ENCODE measurements around the gene CARS1. TPM values are rescaled to one million over a fixed set of nuclear protein-coding genes. Genes with fewer than 3 reads are reported as not detected.

The CARS1 gene
- total RNA-seq = 17.8 TPM

GRCh38 chr11:3057069-3057963 lies at the start of gene CARS1:
TSS of gene CARS1 (minus strand) at chr11:3057423. CDS start at chr11:3057367, 56 bp downstream.
- Histone ChIP-seq H3K4me3 (ENCODE audit: low read length) (peak within 1 kb of the TSS; percentile 82), H3K27me3 (ENCODE audit: insufficient read depth, low read length) (no peaks in the 10 kb centered on the region), H3K9me3 (ENCODE audit: low read depth, low read length) (no peaks in the 10 kb centered on the region), H3K4me1 (ENCODE audit: insufficient read depth, low read length) (peaks cover 29% of the 10 kb centered on the region)

GRCh38 chr11:3105791-3106735 lies 48.8 kb upstream of the CARS1 start:
- Histone ChIP-seq H3K4me3 (ENCODE audit: low read length) (no peak overlapping the region), H3K9me3 (ENCODE audit: low read depth, low read length) (no peaks in the 10 kb centered on the region), H3K27me3 (ENCODE audit: insufficient read depth, low read length) (no peaks in the 10 kb centered on the region), H3K4me1 (ENCODE audit: insufficient read depth, low read length) (peaks cover 14% of the 10 kb centered on the region)

- Histone ChIP-seq H3K9me3 (ENCODE audit: low read depth, low read length) (no peaks in the 10 kb centered on the region), H3K4me1 (ENCODE audit: insufficient read depth, low read length) (peaks cover 14% of the 10 kb centered on the region), H3K4me3 (ENCODE audit: low read length) (no peak overlapping the region), H3K27me3 (ENCODE audit: insufficient read depth, low read length) (no peaks in the 10 kb centered on the region)
These were observed 48.0 kb upstream of the CARS1 start for GRCh38 chr11:3104961-3105790.

GRCh38 chr11:3104051-3104714 lies 47.0 kb upstream of the CARS1 start:
- Histone ChIP-seq H3K9me3 (ENCODE audit: low read depth, low read length) (no peaks in the 10 kb centered on the region), H3K4me1 (ENCODE audit: insufficient read depth, low read length) (peaks cover 17% of the 10 kb centered on the region), H3K4me3 (ENCODE audit: low read length) (no peak overlapping the region), H3K27me3 (ENCODE audit: insufficient read depth, low read length) (no peaks in the 10 kb centered on the region)

- no peaks in the 10 kb centered on the region for H3K9me3 ChIP-seq (ENCODE audit: low read depth, low read length)
- no peaks in the 10 kb centered on the region for H3K27me3 ChIP-seq (ENCODE audit: insufficient read depth, low read length)
- H3K4me1 ChIP-seq (ENCODE audit: insufficient read depth, low read length) = peaks cover 24% of the 10 kb centered on the region
- H3K4me3 ChIP-seq (ENCODE audit: low read length) = no peak overlapping the region
These were observed 45.9 kb upstream of the CARS1 start for GRCh38 chr11:3103076-3103475.

GRCh38 chr11:3102641-3102921 lies 45.4 kb upstream of the CARS1 start:
- no peaks in the 10 kb centered on the region for H3K9me3 ChIP-seq (ENCODE audit: low read depth, low read length)
- H3K4me1 ChIP-seq (ENCODE audit: insufficient read depth, low read length) = peaks cover 24% of the 10 kb centered on the region
- no peaks in the 10 kb centered on the region for H3K27me3 ChIP-seq (ENCODE audit: insufficient read depth, low read length)
- H3K4me3 ChIP-seq (ENCODE audit: low read length) = no peak overlapping the region

- H3K4me3 ChIP-seq (ENCODE audit: low read length) = no peak overlapping the region
- peaks cover 24% of the 10 kb centered on the region for H3K4me1 ChIP-seq (ENCODE audit: insufficient read depth, low read length)
- no peaks in the 10 kb centered on the region for H3K27me3 ChIP-seq (ENCODE audit: insufficient read depth, low read length)
- no peaks in the 10 kb centered on the region for H3K9me3 ChIP-seq (ENCODE audit: low read depth, low read length)
These were observed 44.9 kb upstream of the CARS1 start for GRCh38 chr11:3101921-3102640.

GRCh38 chr11:3099178-3099577 lies 42.0 kb upstream of the CARS1 start:
- no peak overlapping the region for H3K4me3 ChIP-seq (ENCODE audit: low read length)
- peaks cover 24% of the 10 kb centered on the region for H3K4me1 ChIP-seq (ENCODE audit: insufficient read depth, low read length)
- no peaks in the 10 kb centered on the region for H3K9me3 ChIP-seq (ENCODE audit: low read depth, low read length)
- no peaks in the 10 kb centered on the region for H3K27me3 ChIP-seq (ENCODE audit: insufficient read depth, low read length)

- Histone ChIP-seq H3K27me3 (ENCODE audit: insufficient read depth, low read length) (no peaks in the 10 kb centered on the region), H3K4me3 (ENCODE audit: low read length) (no peak overlapping the region), H3K4me1 (ENCODE audit: insufficient read depth, low read length) (peaks cover 24% of the 10 kb centered on the region), H3K9me3 (ENCODE audit: low read depth, low read length) (no peaks in the 10 kb centered on the region)
These were observed 39.8 kb upstream of the CARS1 start for GRCh38 chr11:3096909-3097530.

- Histone ChIP-seq H3K27me3 (ENCODE audit: insufficient read depth, low read length) (no peaks in the 10 kb centered on the region), H3K4me3 (ENCODE audit: low read length) (no peak overlapping the region), H3K4me1 (ENCODE audit: insufficient read depth, low read length) (peaks cover 22% of the 10 kb centered on the region), H3K9me3 (ENCODE audit: low read depth, low read length) (no peaks in the 10 kb centered on the region)
These were observed 38.6 kb upstream of the CARS1 start for GRCh38 chr11:3095712-3096361.

- Histone ChIP-seq H3K9me3 (ENCODE audit: low read depth, low read length) (no peaks in the 10 kb centered on the region), H3K27me3 (ENCODE audit: insufficient read depth, low read length) (no peaks in the 10 kb centered on the region), H3K4me1 (ENCODE audit: insufficient read depth, low read length) (peaks cover 12% of the 10 kb centered on the region), H3K4me3 (ENCODE audit: low read length) (no peak overlapping the region)
These were observed 37.1 kb upstream of the CARS1 start for GRCh38 chr11:3094223-3094824.

GRCh38 chr11:3093281-3094191 lies 36.3 kb upstream of the CARS1 start:
- no peak overlapping the region for H3K4me3 ChIP-seq (ENCODE audit: low read length)
- no peaks in the 10 kb centered on the region for H3K9me3 ChIP-seq (ENCODE audit: low read depth, low read length)
- H3K27me3 ChIP-seq (ENCODE audit: insufficient read depth, low read length) = no peaks in the 10 kb centered on the region
- peaks cover 5% of the 10 kb centered on the region for H3K4me1 ChIP-seq (ENCODE audit: insufficient read depth, low read length)

Measured in mononuclear cell (primary cell).